Neural cell (in vitro differentiated cells): ENCODE results near the gene CIT.

Experiments
- CTCF ChIP-seq: fragments of 450-650 bp; IDR thresholded peaks from 2 replicates; pipeline ENCODE4 v1.5.1; 2014; ENCODE audit warnings: antibody characterized with exemption, mild to moderate bottlenecking, moderate library complexity; ENCODE audit not compliant: poor library complexity, severe bottlenecking
- EZH2 ChIP-seq: fragments of 200-600, 300-800 bp; shearing (Covaris generic), sonication (generic); IDR thresholded peaks from 2 replicates; pipeline ENCODE4 v1.6.1; 2014; ENCODE audit warnings: antibody characterized with exemption, low read length, borderline replicate concordance, mild to moderate bottlenecking; ENCODE audit not compliant: insufficient read depth, poor library complexity, severe bottlenecking
- POLR2AphosphoS5 ChIP-seq: IDR thresholded peaks from 2 replicates; pipeline ENCODE4 v1.6.1; 2012
- RAD21 ChIP-seq: fragments of 450-650 bp; conservative IDR thresholded peaks from 2 replicates; pipeline ENCODE4 v1.6.1; 2014; ENCODE audit warnings: antibody characterized with exemption, mild to moderate bottlenecking, moderate library complexity

GRCh38 chr12:119797090-119797489 is 80.0 kb downstream of the CIT start:
- TF ChIP-seq CTCF: no peak
- no peak for TF ChIP-seq POLR2AphosphoS5
- no peak for TF ChIP-seq RAD21
- no peak for TF ChIP-seq EZH2
